ENCODE data around the gene TUBGCP5. TPM values are rescaled to one million over a fixed set of nuclear protein-coding genes. Genes with fewer than 3 reads are reported as not detected.
"Not testable (repeated sequence)": the region's sequence is repeated elsewhere in the genome, so short reads cannot be mapped to it uniquely, and the experiment has no call there.

The TUBGCP5 gene
- total RNA-seq, 1 donor from 2014 or later: 12.9 TPM

- no peaks in the 10 kb centered on the region for H3K36me3 ChIP-seq
- ATAC-seq (no peak), DNase-seq (no peak)
- no peak overlapping the region for H3K27ac ChIP-seq
- intact Hi-C loops (cut with DNase I): no loop called here
- TF ChIP-seq, protein P1, sequence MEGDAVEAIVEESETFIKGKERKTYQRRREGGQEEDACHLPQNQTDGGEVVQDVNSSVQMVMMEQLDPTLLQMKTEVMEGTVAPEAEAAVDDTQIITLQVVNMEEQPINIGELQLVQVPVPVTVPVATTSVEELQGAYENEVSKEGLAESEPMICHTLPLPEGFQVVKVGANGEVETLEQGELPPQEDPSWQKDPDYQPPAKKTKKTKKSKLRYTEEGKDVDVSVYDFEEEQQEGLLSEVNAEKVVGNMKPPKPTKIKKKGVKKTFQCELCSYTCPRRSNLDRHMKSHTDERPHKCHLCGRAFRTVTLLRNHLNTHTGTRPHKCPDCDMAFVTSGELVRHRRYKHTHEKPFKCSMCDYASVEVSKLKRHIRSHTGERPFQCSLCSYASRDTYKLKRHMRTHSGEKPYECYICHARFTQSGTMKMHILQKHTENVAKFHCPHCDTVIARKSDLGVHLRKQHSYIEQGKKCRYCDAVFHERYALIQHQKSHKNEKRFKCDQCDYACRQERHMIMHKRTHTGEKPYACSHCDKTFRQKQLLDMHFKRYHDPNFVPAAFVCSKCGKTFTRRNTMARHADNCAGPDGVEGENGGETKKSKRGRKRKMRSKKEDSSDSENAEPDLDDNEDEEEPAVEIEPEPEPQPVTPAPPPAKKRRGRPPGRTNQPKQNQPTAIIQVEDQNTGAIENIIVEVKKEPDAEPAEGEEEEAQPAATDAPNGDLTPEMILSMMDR (IDR thresholded peaks at IDR 0.05): no peak
- H3K4me3 ChIP-seq: no peak overlapping the region
- H3K27me3 ChIP-seq (ENCODE audit: low read depth): no peaks in the 10 kb centered on the region
- no peaks in the 10 kb centered on the region for H3K4me1 ChIP-seq
- H3K9me3 ChIP-seq: no peaks in the 10 kb centered on the region
These were observed 10.7 kb upstream of the TUBGCP5 start for GRCh38 chr15:23049984-23050628.

GRCh38 chr15:23048572-23049282, 9.4 kb upstream of the TUBGCP5 start:
- H3K4me3 ChIP-seq; ATAC-seq; DNase-seq; H3K9me3 ChIP-seq; H3K36me3 ChIP-seq; H3K4me1 ChIP-seq; H3K27me3 ChIP-seq (ENCODE audit: low read depth); intact Hi-C loops (cut with DNase I); H3K27ac ChIP-seq: not testable (repeated sequence)

- H3K9me3 ChIP-seq; DNase-seq; H3K27me3 ChIP-seq (ENCODE audit: low read depth); H3K36me3 ChIP-seq; ATAC-seq; H3K4me1 ChIP-seq; H3K4me3 ChIP-seq; H3K27ac ChIP-seq; intact Hi-C loops (cut with DNase I): not testable (repeated sequence)
These were observed 4.6 kb upstream of the TUBGCP5 start for GRCh38 chr15:23043987-23044386.

DNA sequence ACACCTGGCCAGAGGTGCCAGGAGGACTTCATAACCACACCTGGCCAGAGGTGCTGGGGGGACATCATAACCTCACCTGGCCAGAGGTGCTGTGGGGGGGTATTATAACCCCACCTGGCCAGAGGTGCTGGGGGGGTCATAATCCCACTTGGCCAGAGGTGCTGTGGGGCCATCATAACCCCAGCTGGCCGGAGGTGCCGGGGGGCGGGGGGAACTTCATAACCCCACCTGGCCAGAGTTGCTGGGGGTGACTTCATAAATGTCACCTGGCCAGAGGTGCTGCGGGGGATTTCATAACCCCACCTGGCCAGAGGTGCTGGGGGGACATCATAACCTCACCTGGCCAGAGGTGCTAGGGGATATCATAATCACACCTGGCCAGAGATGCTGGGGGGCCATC, 4.2 kb upstream of the TUBGCP5 start:
- H3K27me3 ChIP-seq (ENCODE audit: low read depth); DNase-seq; H3K9me3 ChIP-seq; H3K36me3 ChIP-seq; H3K27ac ChIP-seq; intact Hi-C loops (cut with DNase I); H3K4me3 ChIP-seq; ATAC-seq; H3K4me1 ChIP-seq: not testable (repeated sequence)

DNA sequence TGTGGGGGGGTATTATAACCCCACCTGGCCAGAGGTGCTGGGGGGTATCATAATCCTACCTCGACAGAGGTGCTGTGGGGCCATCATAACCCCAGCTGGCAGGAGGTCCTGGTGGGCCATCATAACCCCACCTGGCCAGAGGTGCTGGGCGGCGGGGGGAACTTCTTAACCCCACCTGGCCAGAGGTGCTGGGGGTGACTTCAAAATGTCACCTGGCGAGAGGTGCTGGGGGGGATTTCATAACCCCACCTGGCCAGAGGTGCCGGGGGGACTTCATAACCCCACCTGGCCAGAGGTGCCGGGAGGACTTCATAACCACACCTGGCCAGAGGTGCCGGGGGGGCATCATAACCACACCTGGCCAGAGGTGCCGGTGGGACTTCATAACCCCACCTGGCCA, 2.4 kb upstream of the TUBGCP5 start:
- ATAC-seq; DNase-seq; intact Hi-C loops (cut with DNase I); H3K27me3 ChIP-seq (ENCODE audit: low read depth); H3K36me3 ChIP-seq; H3K9me3 ChIP-seq; H3K4me3 ChIP-seq; H3K27ac ChIP-seq: not testable (repeated sequence)
- peaks cover 13% of the 10 kb centered on the region for H3K4me1 ChIP-seq

GRCh38 chr15:23039917-23040281, 530 bp upstream of the TUBGCP5 start:
- TF ChIP-seq, protein P1 (IDR thresholded peaks at IDR 0.05): no peak
- intact Hi-C loops (cut with DNase I): no loop called here
- peaks cover 11% of the 10 kb centered on the region for H3K36me3 ChIP-seq
- DNase-seq (no peak), ATAC-seq (peak; percentile 47 to 49)
- peaks cover 13% of the 10 kb centered on the region for H3K4me1 ChIP-seq
- H3K27me3 ChIP-seq (ENCODE audit: low read depth): no peaks in the 10 kb centered on the region
- no peaks in the 10 kb centered on the region for H3K9me3 ChIP-seq
- peak overlapping the region; percentile 74 for H3K4me3 ChIP-seq
- H3K27ac ChIP-seq: peak overlapping the region; percentile 87

GRCh38 chr15:23038726-23039142, 635 bp downstream of the TUBGCP5 start:
- intact Hi-C loops (cut with DNase I): no loop called here
- Histone ChIP-seq H3K9me3 (no peaks in the 10 kb centered on the region), H3K4me1 (peaks cover 13% of the 10 kb centered on the region), H3K27me3 (ENCODE audit: low read depth) (no peaks in the 10 kb centered on the region), H3K4me3 (peak overlapping the region; percentile 74), H3K36me3 (peaks cover 22% of the 10 kb centered on the region), H3K27ac (peak overlapping the region; percentile 87)
- ATAC-seq (peak; percentile 1), DNase-seq (no peak)
- TF ChIP-seq, protein P1 (IDR thresholded peaks at IDR 0.05): no peak
